ENCODE measurements around the gene RCN1.
"Not testable (repeated sequence)": the region's sequence is repeated elsewhere in the genome, so short reads cannot be mapped to it uniquely, and the experiment has no call there.

The RCN1 gene

DNA sequence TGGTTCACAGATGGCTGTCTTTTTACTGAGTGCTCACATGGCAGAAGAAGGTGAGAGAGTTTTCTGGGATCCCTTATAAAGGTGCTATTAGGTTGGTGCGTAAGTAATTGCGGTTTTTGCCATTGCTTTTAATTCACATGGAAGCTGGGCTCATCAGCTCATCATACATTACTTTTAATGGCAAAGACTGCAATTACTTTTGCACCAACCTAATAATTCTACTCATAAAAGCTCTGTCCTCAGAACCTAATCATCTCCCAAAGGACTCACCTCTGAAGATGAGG is 23.0 kb downstream of the RCN1 start:
- no peak for DNase-seq

DNA sequence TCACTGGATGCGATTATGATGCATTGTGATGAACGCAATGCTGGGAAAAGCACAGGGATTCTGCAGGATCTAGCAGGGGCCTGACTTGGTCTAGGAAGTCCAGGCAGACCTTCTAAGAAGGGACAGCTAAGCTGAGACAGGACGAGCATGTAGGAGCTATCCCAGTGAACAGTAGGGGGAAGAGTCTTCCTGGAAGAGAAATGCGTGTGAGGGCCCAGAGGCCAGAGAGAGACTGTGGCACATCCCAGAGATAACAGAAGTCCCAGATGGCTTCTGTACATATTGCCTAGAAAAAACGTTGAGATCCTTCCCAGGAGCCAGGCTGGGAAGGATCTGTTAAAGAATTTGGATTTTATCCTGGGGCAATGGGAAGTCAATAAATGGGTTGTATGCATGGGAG is 24.6 kb downstream of the RCN1 start:
- DNase-seq = peak; percentile 13

DNA sequence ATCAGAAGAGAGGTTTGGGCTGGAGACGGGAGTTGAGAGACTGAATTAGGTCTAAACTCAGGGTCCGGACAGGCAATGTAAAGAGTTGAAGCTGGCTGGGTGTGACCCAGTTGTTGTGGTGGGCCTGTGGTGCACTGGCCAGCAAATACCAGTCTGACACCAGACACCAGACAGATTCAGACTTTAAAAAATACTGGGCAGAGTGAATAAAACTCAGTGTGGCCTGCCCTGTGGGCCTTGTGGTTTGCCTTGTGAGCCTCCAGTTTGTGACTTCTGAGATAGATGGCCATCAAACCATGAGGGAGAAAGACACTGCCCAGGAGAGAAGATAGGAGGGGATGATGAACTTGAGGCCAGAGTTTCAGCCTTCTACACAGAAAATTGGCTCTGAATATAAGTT is 25.8 kb downstream of the RCN1 start:
- no peak for DNase-seq

DNA sequence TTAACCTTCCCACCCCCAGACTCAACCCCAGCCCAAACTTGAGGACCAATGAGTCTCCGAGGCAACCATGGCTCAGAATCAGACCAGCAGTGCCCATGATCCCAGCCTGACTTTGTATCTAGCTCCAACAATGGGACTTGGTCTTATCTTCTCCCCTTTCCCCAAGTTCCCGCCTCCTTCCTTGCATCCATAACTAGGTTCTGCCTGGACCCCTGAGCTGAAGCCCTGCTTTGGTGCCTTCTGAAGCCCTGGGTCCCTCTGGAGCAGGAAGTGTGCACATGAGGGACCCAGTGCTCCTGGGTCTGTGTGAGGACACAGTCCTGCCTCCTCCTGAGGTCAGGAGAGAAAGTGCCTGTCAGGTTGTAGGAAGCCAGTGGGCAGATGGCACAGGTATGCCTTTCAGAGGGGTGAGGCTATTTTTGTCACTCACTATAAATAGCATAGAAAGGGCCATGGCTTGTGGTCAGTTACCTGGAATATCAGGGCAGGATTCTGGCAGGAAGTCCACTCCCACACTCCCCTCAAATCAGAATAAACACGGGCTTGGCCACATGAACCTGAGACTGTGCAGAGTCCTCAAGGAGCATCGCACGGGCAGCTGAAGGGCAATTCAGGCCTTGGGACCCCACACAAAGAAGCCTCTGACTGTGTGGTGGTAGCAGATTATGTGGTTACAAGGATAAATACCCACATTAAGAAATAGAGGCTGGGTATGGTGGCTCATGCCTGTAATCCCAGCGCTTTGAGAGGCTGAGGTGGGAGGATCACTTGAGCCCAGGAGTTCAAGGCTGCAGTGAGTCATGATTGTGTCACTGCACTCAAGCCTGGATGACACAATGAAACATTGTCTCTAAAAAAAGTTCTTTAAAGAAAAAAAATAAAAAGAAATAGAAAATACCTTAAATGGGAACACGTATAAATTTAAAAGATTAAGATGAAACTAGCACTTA is 27.4 kb downstream of the RCN1 start:
- DNase-seq = no peak

DNA sequence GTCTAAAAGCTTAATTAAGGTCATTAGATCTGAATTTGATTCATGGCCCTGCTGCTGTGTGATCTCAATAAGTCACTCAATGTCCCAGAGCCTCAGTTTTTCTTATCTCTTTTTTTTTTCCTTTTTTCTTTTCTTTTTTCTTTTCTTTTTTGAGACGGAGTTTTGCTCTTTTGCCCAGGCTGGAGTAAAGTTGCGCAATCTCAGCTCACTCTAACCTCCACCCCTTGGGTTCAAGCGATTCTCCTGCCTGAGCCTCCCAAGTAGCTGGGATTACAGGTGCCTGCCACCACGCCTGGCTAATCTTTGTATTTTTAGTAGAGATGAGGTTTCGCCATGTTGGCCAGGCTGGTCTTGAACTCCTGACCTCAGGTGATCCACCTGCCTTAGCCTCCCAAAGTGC is 28.3 kb downstream of the RCN1 start:
- not testable (repeated sequence) for DNase-seq

DNA sequence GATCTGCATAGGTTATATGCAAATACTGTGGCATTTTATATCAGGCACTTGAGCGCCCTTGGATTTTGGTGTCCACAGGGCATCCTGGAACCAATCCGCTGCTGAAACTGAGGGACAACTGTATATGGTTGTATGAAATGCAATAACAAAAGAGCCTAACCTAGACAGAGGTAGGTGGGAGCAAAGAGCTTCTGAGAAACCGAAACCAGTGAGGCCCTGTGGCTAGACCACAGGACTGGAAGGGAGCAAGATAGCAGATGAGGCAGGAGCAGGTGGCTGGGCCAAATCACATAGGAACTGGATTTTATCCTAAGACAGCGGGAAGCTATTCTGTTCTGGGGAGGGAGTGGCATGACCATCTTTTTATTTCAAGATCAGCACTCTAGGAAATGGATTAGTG is 30.1 kb downstream of the RCN1 start:
- DNase-seq = no peak

DNA sequence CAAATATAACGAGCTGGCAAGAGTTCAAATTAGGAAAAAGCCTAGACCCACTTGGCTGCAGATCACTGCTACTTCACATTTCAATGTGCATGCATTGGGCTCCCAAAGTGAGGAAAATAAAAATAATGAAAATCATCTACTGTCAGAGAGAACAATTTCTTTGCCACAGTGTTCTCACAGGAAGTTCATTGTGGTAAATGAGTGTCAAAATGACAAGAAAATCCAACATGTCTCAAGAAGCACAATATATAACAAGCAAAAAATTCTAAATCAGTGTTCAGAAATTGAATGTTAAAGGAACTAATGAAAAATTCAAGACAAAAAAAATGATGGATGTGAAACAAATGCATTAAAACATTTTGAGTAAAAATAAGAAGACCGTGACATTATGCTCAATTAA is 31.3 kb downstream of the RCN1 start:
- DNase-seq = no peak

DNA sequence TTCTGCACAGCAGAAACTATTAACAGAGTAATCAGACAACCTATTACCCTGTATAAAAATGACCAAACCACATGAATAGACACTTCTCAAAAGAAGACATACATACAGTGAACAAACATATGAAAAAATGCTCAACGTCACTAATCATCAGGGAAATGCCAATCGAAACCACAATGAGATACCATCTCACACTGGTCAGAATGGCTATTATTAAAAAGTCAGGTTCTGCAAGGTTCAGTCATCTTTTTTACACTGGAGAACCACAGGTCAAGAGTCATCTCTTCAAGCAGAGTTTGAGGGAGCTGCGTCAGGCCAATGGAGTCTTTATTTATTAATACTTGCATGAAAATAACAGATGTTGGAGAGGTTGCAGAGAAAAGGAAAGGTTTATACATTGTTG is 40.4 kb downstream of the RCN1 start:
- no peak for DNase-seq

DNA sequence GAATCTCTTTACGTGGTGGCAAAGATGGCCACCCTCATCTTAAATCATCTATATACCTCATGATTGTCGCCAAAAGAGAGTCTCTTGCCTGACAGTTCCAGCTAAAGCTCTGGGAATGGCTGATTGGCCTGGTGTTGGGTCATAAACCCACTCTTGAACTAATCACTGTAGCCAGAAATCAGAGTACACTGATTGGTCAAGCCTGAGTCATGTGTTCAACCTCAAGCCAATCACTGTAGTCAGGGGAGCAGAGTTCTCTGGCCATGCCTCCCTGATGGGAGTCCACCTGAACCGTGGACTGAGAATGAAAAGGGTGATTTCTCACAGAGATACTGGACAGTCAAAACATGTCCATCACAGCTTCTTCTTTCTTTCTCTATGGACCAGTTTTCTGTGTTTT is 45.8 kb downstream of the RCN1 start:
- DNase-seq = no peak

DNA sequence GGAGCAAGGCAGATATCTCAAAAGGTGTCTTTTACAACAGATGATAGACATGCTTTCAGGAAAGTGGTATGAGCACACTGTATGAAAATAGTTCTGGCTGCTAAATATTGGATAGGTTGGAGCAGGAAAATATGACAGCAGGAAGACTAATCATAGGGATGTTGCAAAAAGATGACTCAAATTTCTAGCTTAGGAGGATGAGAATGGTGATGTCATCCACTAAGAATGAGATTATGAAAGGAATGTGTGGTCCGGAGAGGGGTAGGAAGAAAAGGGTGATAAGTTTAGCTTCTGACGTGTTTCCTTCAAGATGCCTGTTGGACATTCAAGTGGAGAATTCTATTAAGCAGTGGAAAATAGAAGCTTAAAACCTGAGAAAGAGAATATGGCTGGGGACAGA is 46.4 kb downstream of the RCN1 start:
- no peak for DNase-seq

DNA sequence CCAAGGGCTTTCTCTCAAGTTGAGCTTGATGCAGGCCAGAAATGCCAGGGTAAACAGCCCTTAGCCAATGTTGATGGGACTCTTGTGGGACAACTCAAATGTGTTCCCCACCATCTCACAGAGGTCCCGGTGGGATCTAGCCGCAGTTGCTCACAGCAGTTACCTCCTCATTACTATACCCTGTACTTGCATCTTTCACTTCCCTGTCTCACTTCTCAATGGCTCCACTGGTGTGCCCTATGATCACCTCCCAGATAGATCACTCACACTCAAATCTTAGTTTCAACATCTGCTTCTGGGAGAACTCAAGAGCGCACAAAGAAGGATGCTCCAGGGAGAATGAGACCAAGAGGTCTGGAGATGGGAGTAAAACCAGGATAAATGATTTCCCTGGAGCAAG is 47.0 kb downstream of the RCN1 start:
- no peak for DNase-seq

DNA sequence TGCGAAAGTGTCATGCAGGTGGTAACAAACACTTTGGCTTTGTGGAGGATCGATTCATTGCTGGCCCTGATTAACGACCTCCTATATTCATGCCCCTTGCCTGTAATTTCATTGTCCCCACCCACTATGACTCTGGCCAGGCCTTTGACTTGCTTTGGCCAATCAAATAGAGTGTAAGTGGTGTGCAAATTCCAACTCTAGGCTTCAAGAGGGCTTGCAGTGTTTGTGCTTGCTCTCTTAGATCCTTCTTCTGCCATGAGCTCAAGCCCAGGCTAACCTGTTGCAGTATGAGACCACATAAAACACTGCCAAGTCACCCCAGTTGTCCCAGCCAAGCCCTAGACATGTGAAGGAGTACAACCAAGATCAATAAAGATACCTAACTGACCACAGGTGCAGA is 48.0 kb downstream of the RCN1 start:
- DNase-seq = no peak

DNA sequence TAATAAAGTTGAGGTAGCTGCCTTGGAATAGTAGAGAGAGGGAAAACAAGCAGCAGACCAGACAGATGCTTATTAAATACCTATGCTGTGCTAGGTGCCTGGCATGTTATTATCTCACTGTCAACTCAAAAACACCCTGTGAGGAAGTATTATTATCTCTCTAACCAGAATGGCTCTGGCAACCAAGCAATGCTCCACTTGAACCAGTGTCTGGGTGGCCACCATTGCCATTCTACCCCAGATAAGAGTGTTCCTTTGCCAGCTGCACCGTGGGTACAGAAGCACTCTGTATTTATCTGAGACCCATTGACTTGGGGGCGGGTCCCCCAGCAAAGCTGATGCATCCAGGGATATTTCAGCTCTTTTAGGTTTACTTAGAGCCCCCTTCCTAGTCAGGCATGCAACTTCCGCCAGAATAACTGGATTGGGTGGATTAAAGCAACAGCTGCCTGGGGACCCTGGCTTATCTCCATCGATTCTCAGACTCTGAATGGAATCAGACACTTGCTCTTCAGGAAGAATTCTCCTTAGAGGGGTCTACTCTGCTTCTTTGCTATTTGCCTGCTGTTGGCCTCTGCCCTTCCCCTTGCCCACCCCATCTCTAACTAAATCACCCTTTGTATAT is 49.1 kb downstream of the RCN1 start:
- DNase-seq = no peak

DNA sequence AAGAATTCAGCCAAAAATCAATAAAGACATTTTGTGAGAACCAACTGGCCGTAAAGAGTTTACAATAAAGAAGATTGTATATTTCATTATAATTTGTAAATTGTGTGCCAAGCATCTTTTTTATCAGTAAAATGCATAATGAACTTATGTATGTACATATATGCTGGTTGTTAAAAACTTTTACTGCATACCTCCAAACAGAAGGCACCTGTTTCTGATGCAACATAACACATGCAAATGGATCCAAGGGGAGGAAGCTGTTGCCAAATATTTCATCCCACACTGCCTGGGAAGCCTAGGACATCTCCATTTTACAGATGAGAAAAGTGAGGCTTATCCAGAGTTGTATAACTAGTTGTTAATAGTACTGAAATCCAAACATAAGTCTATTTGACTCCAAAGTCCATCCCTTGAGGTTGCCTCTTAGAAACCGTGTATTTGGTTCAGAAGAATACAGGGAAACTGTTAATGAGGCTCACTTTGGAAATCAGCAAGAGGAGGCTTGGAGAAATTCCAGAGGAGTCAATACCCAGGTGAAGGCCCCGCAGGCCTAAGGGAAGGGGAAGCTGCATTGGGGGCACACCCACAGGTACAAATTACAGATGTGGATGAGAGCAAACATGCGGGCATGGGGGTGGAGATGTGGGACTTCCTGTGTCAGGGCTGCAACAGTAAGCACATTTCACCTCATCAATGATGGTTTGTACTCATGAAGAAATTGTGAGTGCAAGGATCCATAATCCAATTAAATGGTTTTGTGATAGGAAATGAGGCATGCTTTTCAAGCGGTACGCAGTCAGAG is 51.1 kb downstream of the RCN1 start:
- DNase-seq = no peak

DNA sequence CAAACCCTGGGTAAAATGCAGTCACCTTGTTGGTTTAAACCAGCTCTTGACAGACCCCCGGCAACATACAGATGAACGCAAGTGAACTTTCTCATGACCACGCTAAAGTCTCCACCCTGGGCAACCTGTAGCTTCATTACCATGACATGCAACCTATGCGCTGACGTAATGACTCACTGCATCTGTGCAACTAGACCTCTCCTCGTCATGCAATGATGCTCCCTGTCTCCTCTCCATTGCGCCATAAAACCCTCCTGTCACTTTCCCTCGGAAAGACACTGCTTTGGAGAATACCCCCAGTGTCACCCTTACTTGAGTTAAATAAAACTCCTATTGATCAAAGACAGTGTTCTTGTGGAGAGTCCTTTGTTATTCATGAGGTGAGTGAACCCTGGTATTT is 52.5 kb downstream of the RCN1 start:
- no peak for DNase-seq

DNA sequence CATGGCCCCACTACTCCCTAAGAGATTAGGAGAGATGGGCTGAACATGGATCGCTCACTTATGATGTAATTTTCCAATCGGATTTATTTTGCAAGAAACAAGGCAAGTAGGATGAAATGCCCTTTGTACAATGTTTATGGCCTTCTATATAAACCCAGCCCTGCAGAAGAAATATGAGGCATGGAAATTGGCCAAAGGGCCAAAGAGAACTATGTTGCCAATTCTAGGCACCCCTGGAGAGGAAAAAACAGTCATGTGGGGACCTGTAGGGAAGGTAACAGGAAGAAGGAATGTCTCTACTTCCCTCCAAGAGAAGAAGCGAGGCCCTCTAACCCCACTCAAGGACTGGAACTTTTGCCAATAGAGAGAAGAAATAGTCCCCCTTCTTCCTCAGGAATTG is 54.4 kb downstream of the RCN1 start:
- DNase-seq = no peak

DNA sequence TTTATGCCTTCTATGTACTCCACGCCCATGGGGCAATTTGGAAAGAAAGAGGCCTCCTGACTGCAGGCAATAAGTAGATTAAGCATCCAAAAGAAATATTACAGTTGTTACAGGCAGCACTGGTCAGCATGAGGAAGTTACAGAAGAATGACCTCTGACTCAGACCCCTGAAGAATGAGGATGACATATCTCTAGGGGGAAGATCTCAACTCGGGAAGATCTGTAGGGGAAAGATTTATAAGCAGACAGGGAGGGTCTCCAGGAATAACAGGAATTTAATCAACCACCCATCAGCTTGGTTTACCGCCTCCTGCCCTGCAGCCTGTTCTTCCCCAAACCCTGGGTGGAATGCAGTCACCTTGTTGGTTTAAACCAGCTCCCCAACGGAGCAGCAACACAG is 58.0 kb downstream of the RCN1 start:
- no peak for DNase-seq

DNA sequence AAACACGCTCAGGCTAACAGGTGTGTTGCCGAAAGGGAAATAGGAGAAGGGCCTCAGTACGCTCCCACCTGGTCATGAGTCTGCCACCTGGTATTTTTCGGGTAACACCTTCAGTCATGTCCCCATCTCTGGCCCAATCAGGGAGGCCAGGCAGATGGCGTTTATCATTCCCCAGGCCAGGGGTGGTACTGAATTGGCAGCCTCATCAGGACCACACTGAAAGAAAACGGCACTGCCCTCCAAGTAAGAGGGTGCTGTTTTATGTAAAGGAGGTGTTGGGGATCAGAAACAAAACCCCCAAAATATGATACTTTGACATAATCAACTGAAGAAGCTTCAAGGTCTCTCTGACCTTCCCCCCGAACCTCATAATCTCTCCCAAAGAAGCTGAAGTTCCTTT is 58.9 kb downstream of the RCN1 start:
- DNase-seq = no peak

DNA sequence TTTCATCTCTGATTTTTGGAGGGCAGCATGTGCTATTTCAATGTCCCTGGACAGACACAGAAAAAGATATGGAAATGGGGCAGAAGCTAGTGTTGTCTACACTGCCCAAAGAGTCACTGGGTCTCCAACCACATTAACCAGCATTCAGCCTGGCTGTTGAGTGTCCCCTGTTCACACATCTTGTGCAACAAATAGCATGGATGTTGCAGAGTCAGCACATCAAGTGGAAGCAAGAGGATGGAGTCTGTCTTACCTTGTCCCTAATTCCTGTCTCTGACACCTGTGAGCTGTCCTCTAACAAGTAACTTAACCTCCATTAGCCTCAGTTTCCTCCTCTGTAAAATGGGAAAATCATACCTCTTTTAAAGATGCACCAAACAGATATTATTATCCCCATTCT is 60.2 kb downstream of the RCN1 start:
- DNase-seq = no peak

DNA sequence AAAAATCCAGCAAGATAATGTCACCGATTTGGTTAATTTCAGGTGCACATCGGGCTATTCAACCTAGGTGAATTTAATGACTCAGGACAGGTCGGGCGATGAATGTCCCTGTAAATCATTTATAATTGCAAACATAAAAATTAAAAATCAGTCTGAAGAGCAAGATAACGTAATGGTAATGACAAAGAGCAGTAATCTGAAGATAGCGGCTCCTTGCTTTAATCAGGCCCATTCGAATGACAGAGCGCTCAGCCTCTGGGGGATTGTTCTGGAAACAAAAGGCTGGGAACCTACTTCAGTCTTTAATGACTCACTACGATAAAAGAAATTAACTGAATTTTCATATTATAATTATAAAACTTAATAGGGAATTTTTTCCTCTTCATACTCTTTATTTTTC is 61.3 kb downstream of the RCN1 start:
- no peak for DNase-seq

DNA sequence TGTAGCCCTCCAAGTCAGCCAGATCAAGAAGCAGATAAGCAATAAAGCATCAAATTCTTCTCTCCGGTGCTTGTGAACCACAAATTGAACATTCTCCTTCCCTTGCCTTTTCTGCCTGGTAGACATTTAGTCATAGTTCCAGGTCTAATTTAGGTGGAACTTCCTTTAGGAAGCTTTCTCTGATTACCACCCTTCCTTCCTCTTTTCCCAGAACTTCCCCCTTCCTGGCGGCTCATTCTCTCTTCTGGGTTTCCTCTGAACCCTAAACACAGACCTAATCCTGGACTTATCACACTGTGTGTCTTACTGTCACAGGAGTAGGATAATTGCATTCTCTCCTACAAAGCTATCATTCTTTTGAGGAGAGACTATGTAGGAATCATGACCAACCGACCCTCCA is 61.9 kb downstream of the RCN1 start:
- DNase-seq = no peak

DNA sequence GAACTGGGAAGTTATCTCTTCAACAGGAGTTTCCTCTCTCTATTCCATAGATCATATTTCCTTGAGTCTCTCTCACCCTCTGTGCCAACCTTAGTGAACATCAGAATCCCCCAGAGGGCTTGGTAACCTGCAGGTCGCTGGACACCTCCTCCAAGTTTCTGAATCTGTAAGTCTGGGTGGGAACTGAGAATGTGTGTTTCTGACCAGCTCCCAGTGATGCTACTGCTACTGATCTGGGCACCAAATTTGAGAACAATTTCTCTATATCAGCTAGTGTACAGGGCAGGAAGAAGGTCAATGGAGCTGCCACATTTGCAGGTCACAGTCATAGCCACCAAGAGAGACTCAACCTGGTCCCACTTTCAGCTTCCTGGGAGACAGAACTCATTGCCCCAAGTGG is 62.9 kb downstream of the RCN1 start:
- DNase-seq = no peak

DNA sequence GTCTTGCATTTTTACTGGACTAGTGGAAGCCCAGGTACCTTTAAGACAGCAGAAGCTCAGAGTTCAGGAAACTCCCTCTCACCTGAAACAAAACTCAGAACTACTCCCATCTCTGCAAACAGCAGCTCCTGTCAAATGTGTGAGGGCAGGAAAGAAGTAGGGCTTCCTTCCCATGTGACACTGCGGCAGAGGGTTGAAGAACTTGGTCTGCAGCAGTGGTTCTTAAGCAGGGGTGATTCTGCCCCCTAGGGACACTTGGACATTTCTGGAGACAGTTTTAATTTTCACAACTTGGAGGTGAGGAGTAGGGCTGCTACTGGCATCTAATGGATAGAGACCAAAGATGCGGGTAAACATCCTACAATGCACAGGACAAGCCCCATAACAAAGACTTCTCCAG is 63.4 kb downstream of the RCN1 start:
- DNase-seq = no peak

Data from NCI-H1694 treated with DMSO at 0.1 percent for 48 hours (cell line).